ENCODE results near the gene TIMM17B.
"Not testable (repeated sequence)": the region's sequence is repeated elsewhere in the genome, so short reads cannot be mapped to it uniquely, and the experiment has no call there.

The TIMM17B gene

GRCh38 chrX:48893556-48894348, 3.8 kb downstream of the TIMM17B start:
- DNase-seq: no peak

GRCh38 chrX:48892896-48893295, 4.7 kb downstream of the TIMM17B start:
- DNase-seq: no peak

- peak; percentile 75 for DNase-seq
Measured at GRCh38 chrX:48891402-48892288, 5.9 kb downstream of the TIMM17B start.

- DNase-seq: no peak
Measured at GRCh38 chrX:48890934-48891401, 6.6 kb downstream of the TIMM17B start.

GRCh38 chrX:48890296-48890925, 7.2 kb downstream of the TIMM17B start:
- DNase-seq: no peak

GRCh38 chrX:48886586-48886985, 11.0 kb downstream of the TIMM17B start:
- DNase-seq: not testable (repeated sequence)

- DNase-seq: no peak
Measured at GRCh38 chrX:48883729-48884128, 13.8 kb downstream of the TIMM17B start.

- not testable (repeated sequence) for DNase-seq
Measured at GRCh38 chrX:48876944-48877343, 20.6 kb downstream of the TIMM17B start.

GRCh38 chrX:48872017-48872416, 25.6 kb downstream of the TIMM17B start:
- not testable (repeated sequence) for DNase-seq

- no peak for DNase-seq
Measured at GRCh38 chrX:48864210-48864609, 33.4 kb downstream of the TIMM17B start.

GRCh38 chrX:48854898-48855297, 42.7 kb downstream of the TIMM17B start:
- DNase-seq: no peak

GRCh38 chrX:48854121-48854804, 43.3 kb downstream of the TIMM17B start:
- not testable (repeated sequence) for DNase-seq

GRCh38 chrX:48853494-48853893, 44.1 kb downstream of the TIMM17B start:
- DNase-seq: not testable (repeated sequence)

GRCh38 chrX:48852857-48853256, 44.7 kb downstream of the TIMM17B start:
- DNase-seq: no peak

- no peak for DNase-seq
Measured at GRCh38 chrX:48848847-48849246, 48.7 kb downstream of the TIMM17B start.

All from activated CD4-positive, alpha-beta T cell treated with anti-CD3 and anti-CD28 coated beads, Interleukin-2, amount 50 U/mL, for 16 hours (primary cell).